NCI-H2196 (cell line): ENCODE data around the gene MYO15B.

Source experiments
- DNase-seq: peaks from one replicate; lab custom pipeline; 2025; ENCODE audit not compliant: unreplicated experiment; lab: John Stamatoyannopoulos, UW

The MYO15B gene

DNA sequence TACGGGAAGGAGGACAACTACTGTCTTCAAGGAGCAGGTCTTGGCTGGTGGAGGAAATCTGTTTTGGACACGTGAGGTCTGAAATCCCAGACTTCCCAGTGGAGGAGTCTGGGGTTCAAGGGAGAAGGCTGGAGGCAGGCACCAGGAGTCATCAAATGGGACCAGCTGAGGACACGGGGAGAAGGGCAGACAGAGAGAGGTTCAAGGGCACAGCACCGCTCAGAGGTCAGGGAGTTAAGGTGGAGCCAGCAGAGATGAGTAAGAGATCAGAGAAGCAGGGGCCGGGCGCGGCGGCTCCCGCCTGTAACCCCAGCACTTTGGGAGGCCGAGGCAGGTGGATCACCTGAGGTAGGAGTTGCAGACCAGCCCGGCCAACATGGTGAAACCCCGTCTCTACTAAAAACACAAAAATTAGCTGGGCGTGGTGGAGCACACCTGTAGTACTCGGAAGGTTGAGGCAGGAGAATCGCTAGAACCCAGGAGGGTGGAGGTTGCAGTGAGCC lies 35.2 kb downstream of the MYO15B start:
- DNase-seq: no peak

DNA sequence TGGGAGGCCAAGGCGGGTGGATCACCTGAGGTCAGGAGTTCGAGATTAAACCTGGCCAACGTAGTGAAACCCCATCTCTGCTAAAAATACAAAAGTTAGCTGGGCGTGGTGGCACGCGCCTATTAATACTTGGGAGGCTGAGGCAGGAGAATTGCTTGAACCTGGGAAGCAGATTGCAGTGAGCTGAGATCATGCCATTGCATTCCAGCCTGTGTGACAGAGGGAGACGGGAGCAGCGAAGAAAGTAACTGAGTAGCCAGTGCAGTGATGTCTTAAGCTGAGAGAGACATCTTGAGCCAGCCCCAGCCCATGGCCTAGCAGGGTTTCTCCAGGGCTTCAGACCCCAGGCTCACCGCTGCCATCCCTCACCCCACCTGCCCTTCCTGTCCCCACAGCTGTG lies 35.8 kb downstream of the MYO15B start:
- no peak for DNase-seq

DNA sequence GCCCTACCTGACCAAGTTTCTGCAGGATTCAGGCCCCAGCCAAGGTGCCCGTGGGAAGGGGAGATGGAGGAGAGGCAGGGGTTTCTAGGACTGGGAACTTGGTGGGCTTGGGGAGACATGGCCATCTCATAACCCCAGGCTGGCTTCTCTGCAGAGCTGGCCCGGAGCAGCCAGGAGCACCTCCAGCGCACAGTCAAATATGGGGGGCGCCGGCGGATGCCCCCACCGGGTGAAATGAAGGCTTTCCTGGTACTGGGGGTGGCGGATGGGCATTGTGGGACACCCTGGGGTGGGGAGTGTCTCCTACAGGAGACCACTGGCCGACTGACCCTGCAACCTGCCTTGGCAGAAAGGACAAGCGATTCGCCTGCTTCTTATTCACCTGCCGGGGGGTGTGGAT lies 36.4 kb downstream of the MYO15B start:
- DNase-seq: no peak

DNA sequence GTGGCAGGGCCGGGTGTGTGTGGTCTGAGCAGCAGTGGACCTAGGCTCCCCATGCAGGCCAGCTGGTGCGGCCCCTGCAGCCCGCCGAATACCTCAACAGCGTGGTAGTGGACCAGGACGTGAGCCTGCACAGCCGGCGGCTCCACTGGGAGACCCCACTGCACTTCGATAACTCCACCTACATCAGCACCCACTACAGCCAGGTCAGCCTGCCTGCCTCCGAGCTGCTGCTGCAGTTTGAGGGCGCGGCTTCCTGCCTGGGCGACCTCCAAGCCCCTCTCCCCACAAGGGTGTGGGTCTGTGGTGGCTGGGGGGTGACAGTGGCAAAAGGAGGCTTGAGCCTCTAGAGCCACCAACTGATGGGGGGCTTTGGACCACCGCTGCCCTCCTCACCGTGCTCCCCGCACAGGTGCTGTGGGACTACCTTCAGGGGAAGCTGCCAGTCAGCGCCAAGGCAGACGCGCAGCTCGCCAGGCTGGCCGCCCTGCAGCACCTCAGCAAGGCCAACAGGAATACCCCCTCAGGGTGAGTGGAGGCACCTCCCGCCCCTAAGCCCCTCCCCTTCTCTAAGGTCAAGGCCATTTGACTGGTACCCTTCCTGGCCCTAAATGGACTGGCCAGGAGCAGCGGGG lies 37.2 kb downstream of the MYO15B start:
- no peak for DNase-seq

- DNase-seq: peak; percentile 18
These were observed 38.4 kb downstream of the MYO15B start for GRCh38 chr17:75625813-75626486.

GRCh38 chr17:75626496-75627038 lies 39.0 kb downstream of the MYO15B start:
- DNase-seq: no peak

- DNase-seq: no peak
These were observed 39.5 kb downstream of the MYO15B start for GRCh38 chr17:75627094-75627493.

DNA sequence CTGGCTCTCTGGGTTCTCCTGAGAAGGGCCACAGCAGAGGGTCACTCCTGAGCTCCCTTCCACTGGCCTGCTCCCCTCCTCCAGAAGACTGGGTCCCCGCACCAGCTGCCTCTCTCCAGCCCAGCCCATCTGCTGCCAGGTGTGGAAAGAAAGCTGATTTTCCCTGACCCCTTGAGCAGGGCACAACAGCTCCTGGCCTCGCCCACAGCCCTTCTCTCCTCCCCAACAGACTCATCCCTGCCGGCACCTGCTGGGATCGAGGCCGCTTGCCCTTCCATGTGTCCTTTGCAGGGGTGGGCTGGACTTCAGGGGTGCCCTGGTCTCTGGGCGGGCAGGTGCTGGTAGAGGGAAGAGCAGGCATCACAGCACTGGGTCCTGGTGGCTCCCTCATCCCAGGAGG lies 40.8 kb downstream of the MYO15B start:
- no peak for DNase-seq

- no peak for DNase-seq
These were observed 41.6 kb downstream of the MYO15B start for GRCh38 chr17:75629157-75629556.

- DNase-seq: no peak
These were observed 42.7 kb downstream of the MYO15B start for GRCh38 chr17:75630071-75630917.

GRCh38 chr17:75631353-75631752 lies 43.8 kb downstream of the MYO15B start:
- DNase-seq: no peak

- no peak for DNase-seq
These were observed 44.8 kb downstream of the MYO15B start for GRCh38 chr17:75632428-75632827.

GRCh38 chr17:75632863-75633485 lies 45.4 kb downstream of the MYO15B start, which contains the start of gene SMIM5:
TSS of gene SMIM5 (plus strand) at chr17:75633434. CDS start at chr17:75640202, 6,768 bp downstream.
- peak; percentile 73 for DNase-seq

GRCh38 chr17:75633486-75634375 lies 46.1 kb downstream of the MYO15B start:
- DNase-seq: peak; percentile 89

DNA sequence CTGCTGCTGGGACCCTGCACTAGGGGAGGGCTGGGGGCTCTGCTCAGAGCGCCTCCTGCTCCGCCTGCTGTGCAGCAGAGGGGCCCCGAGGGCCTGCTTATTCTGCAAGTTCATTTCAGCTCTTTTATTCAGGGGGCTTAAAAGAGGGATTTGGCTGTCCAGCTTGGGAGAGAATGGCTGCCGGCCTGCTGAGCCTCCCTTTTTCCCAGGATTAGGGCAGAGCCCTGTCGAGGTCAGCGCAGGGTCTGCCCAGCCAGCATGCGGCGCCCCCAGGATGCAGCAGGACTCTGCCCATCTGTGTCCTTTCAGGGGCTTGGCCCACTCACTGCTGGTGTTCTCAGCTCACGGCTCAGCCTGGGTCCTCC lies 46.8 kb downstream of the MYO15B start:
- DNase-seq: no peak

- no peak for DNase-seq
These were observed 47.4 kb downstream of the MYO15B start for GRCh38 chr17:75634754-75635609.

- no peak for DNase-seq
These were observed 48.1 kb downstream of the MYO15B start for GRCh38 chr17:75635610-75636202.

- DNase-seq: no peak
These were observed 49.0 kb downstream of the MYO15B start for GRCh38 chr17:75636381-75637142.
